GM21390 (cell line): ENCODE measurements around the gene RNF213.

Experiments used
- ATAC-seq: cut with Tn5 transposase; IDR thresholded peaks from one replicate; pipeline ENCODE4 v1.9.1; 2021; ENCODE audit not compliant: unreplicated experiment

Gene RNF213

GRCh38 chr17:80260791-80261158 is at the start of gene RNF213:
TSS of gene RNF213 (plus strand) at chr17:80260852. CDS start at chr17:80263682, 2,830 bp downstream.
- ATAC-seq: peak; percentile 22

- ATAC-seq: no peak
Observed at GRCh38 chr17:80212109-80212508, 48.5 kb upstream of the RNF213 start.

- ATAC-seq: no peak
Observed at GRCh38 chr17:80212511-80212910, 48.1 kb upstream of the RNF213 start.

- ATAC-seq: no peak
Observed at GRCh38 chr17:80212962-80213642, 47.5 kb upstream of the RNF213 start.

DNA sequence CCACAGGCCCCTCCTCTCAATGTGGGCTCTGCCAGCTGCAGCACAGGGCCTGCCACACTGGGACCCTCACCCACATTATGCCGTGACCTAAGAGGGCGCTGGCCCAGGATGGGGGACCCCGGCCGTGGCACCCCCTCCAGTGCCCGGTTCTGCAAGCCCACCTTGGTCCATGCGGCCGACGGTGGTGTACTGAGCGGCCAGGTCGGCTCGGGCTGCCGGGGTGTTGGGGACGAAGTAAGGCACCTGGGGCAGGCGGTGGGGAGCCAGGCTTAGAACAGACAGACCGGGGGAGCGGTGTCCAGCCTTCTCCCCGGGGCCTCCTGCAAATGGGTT is 47.0 kb upstream of the RNF213 start:
- no peak for ATAC-seq

DNA sequence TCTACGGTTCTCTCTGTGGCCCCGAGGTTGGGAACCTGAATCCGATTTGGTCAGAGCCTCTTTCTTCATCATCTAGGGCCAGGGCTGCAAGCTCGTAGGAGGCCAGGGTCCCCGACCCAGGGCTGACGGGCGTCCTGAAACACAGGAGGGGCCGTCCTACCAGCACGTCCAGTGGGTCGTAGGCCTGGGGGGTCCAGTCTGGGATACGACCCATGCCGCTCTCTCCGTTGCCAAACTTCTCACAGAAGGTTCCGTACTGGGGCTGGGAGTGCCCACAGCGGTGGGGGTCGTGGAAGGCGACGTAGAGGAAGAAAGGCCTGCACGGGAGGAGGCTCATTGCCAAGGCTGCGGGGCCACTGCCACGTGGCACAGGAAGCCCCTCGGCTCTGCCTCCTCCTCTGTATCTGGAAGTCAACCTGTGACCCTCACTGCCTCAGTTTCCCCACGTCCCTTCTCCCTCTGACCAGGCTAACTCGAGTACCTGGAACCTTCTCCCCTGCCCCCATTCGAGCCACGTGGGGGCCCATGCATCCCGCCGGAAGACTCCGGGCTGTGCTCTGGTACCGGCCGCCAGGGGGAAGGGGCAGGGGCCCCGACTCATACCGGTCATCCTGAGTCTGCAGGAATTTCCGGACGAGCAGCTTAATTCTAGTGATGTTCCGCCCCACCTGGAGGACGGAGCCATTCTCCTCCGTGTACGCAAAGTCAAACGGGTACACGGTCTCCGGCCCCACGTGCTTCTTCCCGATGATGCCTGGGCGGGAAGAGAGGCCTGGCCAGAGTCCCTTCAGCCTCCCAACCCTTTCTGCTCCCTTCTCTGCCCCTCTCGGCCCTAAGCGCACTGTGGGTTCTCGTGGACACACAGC is 46.4 kb upstream of the RNF213 start:
- no peak for ATAC-seq

DNA sequence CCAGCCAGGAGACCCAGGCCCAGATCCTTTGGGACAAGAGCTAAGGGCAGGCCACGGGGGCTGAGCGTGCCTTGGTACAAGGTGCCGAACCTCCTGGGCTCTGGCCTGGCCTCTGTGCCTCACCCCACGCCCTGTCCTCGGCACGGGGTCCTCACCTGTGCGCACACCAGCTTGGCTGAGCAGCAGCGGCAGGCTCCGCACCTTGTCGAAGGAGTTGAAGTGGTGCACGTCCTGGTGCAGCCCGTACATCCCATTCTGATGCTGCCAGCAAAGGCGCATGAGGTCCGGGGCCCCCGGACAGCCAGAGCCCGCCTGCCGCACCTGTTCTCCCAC is 45.8 kb upstream of the RNF213 start:
- no peak for ATAC-seq

DNA sequence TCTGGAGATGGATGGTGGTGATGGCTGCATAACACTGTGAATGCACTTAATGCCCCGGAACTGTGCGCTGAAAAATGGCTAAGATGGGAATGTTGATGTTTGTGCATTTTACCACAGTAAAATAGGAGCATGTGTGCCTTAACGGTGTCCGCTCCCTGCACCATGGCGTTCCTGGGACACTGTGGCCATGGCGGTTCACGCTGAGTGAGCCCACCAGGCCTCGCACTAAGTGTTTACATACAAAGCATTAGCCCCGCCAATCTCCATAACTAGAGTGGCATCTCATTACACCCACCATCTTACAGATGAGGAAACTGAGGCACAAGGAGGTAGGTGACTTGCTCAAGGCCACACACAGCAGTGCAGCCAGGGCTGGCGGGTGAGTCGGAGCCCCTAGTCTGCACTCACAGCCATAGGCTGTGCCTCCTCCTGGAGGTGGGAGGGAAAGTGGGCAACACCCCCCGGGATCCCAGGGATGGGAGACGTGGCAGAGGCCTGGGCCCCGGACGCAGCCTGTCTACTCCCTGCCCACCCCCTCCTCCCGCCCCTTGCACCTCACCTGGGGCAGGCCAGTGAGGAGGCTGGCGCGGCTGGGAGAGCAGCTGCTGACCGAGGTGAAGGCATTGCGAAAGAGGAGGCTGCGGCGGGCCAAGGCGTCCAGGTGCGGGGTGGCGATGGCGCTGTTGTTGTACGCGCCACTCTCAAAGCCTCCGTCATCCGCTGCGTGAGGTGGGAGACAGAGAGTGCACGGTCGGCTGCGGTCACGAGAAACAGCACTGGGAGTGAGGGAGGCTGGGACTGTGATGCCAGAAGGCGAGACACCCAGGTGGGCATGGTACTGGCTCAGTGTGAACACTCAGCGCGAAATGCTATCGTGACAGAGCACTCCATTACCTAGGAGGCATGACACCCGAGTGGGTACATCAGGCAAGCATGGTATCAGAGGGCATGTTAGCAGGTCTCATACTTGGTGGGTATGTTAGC is 43.9 kb upstream of the RNF213 start:
- no peak for ATAC-seq

DNA sequence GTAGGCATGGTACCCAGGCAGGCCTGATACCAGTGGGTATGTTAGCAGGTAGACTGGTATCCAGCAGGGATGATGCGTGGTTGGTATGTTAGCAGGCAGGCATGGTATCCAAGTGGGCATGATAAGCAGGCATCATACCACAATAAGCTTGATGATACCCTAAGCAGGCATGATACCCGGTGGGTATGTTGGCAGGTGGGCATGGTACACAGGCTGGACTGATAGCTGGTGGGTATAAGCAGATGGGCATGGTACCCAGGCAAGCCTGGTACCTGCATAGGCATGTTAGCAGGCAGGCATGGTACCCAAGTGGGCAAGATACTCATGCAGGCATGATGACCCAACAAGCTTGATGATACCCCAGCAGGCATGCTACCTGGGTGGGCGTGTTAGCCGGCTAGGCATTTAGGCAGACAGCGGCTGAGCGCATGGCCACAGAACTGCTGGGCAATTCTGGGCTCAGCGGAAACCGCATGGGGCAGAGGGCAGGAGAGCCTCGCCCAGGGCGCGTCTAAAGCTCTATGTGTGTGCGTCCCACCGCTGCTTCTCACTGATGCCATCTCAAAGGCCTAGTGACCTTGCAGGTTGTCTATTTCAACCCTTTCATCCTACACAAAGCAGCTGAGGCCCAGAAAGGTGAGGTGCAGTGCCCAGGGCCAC is 42.8 kb upstream of the RNF213 start:
- ATAC-seq: no peak

DNA sequence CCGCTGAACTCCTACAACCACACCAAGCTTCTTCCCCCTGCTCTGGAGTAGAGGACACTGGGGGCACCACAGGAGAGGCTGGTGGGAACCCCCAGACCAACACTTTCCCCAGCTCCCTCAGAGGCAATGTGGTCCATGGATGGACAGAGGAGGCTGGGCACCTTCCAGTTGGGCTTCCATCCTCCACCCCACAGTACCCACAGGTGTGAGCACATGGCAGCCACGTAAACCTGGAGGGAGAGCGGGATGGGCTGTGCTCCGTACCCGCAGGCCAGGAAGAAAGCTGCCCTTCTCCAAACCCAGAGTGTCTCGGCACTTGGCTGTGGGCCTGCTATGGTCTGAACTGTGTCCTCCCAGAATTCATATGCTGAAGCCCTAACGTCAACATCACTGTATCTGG is 42.3 kb upstream of the RNF213 start:
- ATAC-seq: no peak

DNA sequence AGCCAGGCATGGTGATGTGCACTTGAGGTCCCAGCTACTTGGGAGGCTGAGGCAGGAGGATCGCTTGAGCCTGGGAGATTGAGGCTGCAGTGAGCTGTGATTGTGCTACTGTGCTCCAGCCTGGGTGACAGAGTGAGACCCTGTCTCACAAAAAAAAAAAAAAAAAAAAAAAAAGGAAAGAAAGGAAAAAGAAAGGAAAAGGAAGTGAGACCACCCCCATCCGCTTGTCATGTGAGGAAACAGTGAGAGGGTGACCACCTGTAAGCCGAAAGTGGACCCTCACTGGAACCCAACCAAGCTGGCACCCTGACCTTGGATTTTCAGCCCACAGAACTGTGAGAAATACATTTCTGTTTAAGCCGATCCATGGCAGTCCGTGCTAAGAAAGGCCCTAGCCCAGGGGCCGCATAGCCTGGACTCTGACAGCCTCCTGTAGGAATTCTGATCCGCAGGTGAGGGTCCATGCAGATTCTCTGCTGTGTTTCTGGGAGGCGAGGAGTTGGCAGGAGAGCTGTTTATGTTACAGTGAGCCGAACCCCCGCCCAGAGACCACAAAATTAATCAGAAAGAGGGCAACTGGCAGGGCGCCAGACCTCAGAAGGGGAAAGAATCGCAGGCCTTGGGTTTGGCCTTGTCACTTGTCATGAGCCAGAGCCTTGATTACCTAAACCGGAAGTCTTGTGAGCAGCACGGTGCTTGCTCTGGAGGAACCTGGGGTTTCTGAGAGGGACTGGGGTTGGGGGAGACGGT is 41.5 kb upstream of the RNF213 start:
- peak; percentile 46 for ATAC-seq

DNA sequence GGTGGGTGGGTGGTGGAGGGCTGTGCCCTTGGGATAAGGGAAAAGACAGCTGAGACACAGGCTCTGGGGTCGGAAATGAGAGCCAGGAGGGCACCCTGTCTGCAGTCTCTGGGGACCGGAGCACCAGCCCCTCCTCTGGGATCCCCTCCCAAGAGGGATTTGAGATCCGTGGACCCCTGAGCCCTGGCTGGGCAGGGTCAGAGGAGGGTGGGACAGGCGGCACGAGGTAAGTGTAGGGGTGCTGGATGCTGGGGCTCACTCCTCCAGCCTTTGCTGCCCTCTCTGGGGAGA is 40.9 kb upstream of the RNF213 start:
- no peak for ATAC-seq

- peak; percentile 45 for ATAC-seq
Observed at GRCh38 chr17:80220054-80220735, 40.5 kb upstream of the RNF213 start, which contains the start of the genes SGSH and SLC26A11. TSS of gene SGSH (minus strand) at chr17:80220333. CDS start at chr17:80220313, 20 bp downstream. TSS of gene SLC26A11 (plus strand) at chr17:80220427. CDS start at chr17:80221561, 1,134 bp downstream.

- ATAC-seq: no peak
Observed at GRCh38 chr17:80220736-80221215, 39.9 kb upstream of the RNF213 start.

GRCh38 chr17:80221351-80222105 is 39.1 kb upstream of the RNF213 start:
- ATAC-seq: no peak

DNA sequence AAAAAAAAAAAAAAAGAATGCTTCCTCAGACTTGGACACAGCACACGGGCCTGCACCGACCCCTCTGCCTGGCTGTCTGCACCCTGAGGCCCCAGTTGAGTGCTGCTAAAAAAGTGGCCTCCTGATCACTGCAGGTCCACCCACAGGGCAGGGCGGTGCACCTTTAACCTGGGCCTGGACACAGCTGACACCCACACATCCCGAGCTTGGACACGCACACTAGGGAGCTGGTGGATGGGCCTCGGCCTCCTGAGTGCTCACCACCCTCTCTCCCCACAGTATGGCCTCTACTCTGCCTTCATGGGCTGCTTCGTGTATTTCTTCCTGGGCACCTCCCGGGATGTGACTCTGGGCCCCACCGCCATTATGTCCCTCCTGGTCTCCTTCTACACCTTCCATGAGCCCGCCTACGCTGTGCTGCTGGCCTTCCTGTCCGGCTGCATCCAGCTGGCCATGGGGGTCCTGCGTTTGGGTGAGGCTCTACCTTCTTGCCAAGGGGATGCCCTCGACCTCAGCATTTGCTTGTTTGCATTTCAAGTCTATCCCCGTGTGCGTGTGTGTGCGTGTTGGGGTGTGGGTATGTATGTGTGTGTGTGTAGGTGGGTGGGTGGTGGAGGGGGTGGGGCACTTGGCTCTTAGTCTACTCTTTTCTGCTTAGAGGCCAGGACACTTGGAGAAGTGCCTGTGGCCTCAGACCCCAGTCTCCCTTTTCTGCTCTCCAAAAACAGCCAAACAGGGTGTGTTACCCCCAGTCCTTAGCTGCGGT is 38.1 kb upstream of the RNF213 start:
- no peak for ATAC-seq

- no peak for ATAC-seq
Observed at GRCh38 chr17:80223142-80223815, 37.4 kb upstream of the RNF213 start.
